ENCODE data around the gene TESPA1.
"Not testable (repeated sequence)": the region's sequence is repeated elsewhere in the genome, so short reads cannot be mapped to it uniquely, and the experiment has no call there.

TESPA1 gene

GRCh38 chr12:54987611-54988231 is 3.2 kb upstream of the TESPA1 start:
- FAIRE-seq, result peak; percentile 12
- DNase-seq (ENCODE audit: extremely low spot score, insufficient read length, low read depth), result no peak

- DNase-seq (ENCODE audit: extremely low spot score, insufficient read length, low read depth); FAIRE-seq: not testable (repeated sequence)
These were observed 2.2 kb upstream of the TESPA1 start for GRCh38 chr12:54986773-54987172.

GRCh38 chr12:54983536-54984101 is 943 bp downstream of the TESPA1 start:
- DNase-seq (ENCODE audit: extremely low spot score, insufficient read length, low read depth), result no peak
- FAIRE-seq, result peak; percentile 70

GRCh38 chr12:54981796-54982195 is 2.8 kb downstream of the TESPA1 start:
- peak; percentile 56 for FAIRE-seq
- DNase-seq (ENCODE audit: extremely low spot score, insufficient read length, low read depth), result no peak

GRCh38 chr12:54980341-54980740 is 4.2 kb downstream of the TESPA1 start:
- no peak for FAIRE-seq
- DNase-seq (ENCODE audit: extremely low spot score, insufficient read length, low read depth), result no peak

GRCh38 chr12:54977857-54978256 is 6.7 kb downstream of the TESPA1 start:
- no peak for DNase-seq (ENCODE audit: extremely low spot score, insufficient read length, low read depth)
- no peak for FAIRE-seq

- DNase-seq (ENCODE audit: extremely low spot score, insufficient read length, low read depth) (no peak), FAIRE-seq (no peak)
These were observed 7.4 kb downstream of the TESPA1 start for GRCh38 chr12:54977155-54977554.

- no peak for DNase-seq (ENCODE audit: extremely low spot score, insufficient read length, low read depth)
- no peak for FAIRE-seq
These were observed 8.7 kb downstream of the TESPA1 start for GRCh38 chr12:54975875-54976274.

GRCh38 chr12:54975272-54975671 is 9.3 kb downstream of the TESPA1 start:
- no peak for FAIRE-seq
- no peak for DNase-seq (ENCODE audit: extremely low spot score, insufficient read length, low read depth)

GRCh38 chr12:54974279-54974678 is 10.3 kb downstream of the TESPA1 start:
- DNase-seq (ENCODE audit: extremely low spot score, insufficient read length, low read depth) (no peak), FAIRE-seq (no peak)

- no peak for DNase-seq (ENCODE audit: extremely low spot score, insufficient read length, low read depth)
- no peak for FAIRE-seq
These were observed 11.0 kb downstream of the TESPA1 start for GRCh38 chr12:54973556-54973955.

- FAIRE-seq (no peak), DNase-seq (ENCODE audit: extremely low spot score, insufficient read length, low read depth) (no peak)
These were observed 13.8 kb downstream of the TESPA1 start for GRCh38 chr12:54970741-54971140.

GRCh38 chr12:54968181-54968730 is 16.3 kb downstream of the TESPA1 start:
- FAIRE-seq (no peak), DNase-seq (ENCODE audit: extremely low spot score, insufficient read length, low read depth) (no peak)

- FAIRE-seq (no peak), DNase-seq (ENCODE audit: extremely low spot score, insufficient read length, low read depth) (no peak)
These were observed 17.1 kb downstream of the TESPA1 start for GRCh38 chr12:54967461-54967860.

- FAIRE-seq (no peak), DNase-seq (ENCODE audit: extremely low spot score, insufficient read length, low read depth) (no peak)
These were observed 23.4 kb downstream of the TESPA1 start for GRCh38 chr12:54961190-54961589.

GRCh38 chr12:54959291-54960018 is 25.1 kb downstream of the TESPA1 start:
- no peak for DNase-seq (ENCODE audit: extremely low spot score, insufficient read length, low read depth)
- FAIRE-seq, result peak; percentile 75

GRCh38 chr12:54958048-54958658 is 26.4 kb downstream of the TESPA1 start:
- DNase-seq (ENCODE audit: extremely low spot score, insufficient read length, low read depth) (no peak), FAIRE-seq (peak; percentile 84)

GRCh38 chr12:54956818-54957641 is 27.5 kb downstream of the TESPA1 start:
- DNase-seq (ENCODE audit: extremely low spot score, insufficient read length, low read depth) (no peak), FAIRE-seq (no peak)

GRCh38 chr12:54956322-54956721 is 28.2 kb downstream of the TESPA1 start:
- FAIRE-seq (no peak), DNase-seq (ENCODE audit: extremely low spot score, insufficient read length, low read depth) (no peak)

- FAIRE-seq (no peak), DNase-seq (ENCODE audit: extremely low spot score, insufficient read length, low read depth) (no peak)
These were observed 29.8 kb downstream of the TESPA1 start for GRCh38 chr12:54954801-54955200.

All from GM18507 (cell line).